ACC112 (cell line): ENCODE measurements around the gene COX15.

ENCODE experiments used
- H2AFZ ChIP-seq: fragments of 200-600 bp; sonication (generic); one replicate; pipeline ENCODE4 v1.6.0; 2017; ENCODE audit warnings: antibody characterized with exemption, low read length; ENCODE audit not compliant: unreplicated experiment
- H3K27ac ChIP-seq: fragments of 200-600 bp; sonication (generic); 2 replicates; pipeline ENCODE4 v1.5.1; 2014; ENCODE audit warnings: low read depth, mild to moderate bottlenecking, antibody characterized with exemption, low read length, moderate library complexity
- H3K27me3 ChIP-seq: fragments of 200-600 bp; sonication (generic); 2 replicates; pipeline ENCODE4 v1.6.1; 2014; ENCODE audit warnings: mild to moderate bottlenecking, antibody characterized with exemption, low read length, moderate library complexity, mixed read lengths; ENCODE audit not compliant: insufficient read depth
- H3K36me3 ChIP-seq: fragments of 200-600 bp; sonication (generic); 2 replicates; pipeline ENCODE4 v1.6.1; 2016; ENCODE audit warnings: mild to moderate bottlenecking, antibody characterized with exemption, low read length, moderate library complexity, mixed read lengths; ENCODE audit not compliant: insufficient read depth
- H3K4me1 ChIP-seq: fragments of 200-600 bp; sonication (generic); one replicate; pipeline ENCODE4 v1.6.1; 2016; ENCODE audit warnings: low read length, mixed read lengths; ENCODE audit not compliant: insufficient read depth, unreplicated experiment, control insufficient read depth
- H3K4me3 ChIP-seq: fragments of 200-600 bp; sonication (generic); 2 replicates; pipeline ENCODE4 v1.5.1; 2014; ENCODE audit warnings: mild to moderate bottlenecking, low read depth, low read length
- H3K79me2 ChIP-seq: fragments of 200-600 bp; sonication (generic); one replicate; pipeline ENCODE4 v1.6.0; 2016; ENCODE audit warnings: low read length; ENCODE audit not compliant: control insufficient read depth, unreplicated experiment, insufficient read depth

The COX15 gene

GRCh38 chr10:99708428-99709012 is 23.4 kb downstream of the COX15 start:
- Histone ChIP-seq H2AFZ (no peak overlapping the region), H3K4me3 (no peak overlapping the region), H3K27me3 (no peaks in the 10 kb centered on the region), H3K4me1 (peaks cover 16% of the 10 kb centered on the region), H3K79me2 (no peaks in the 10 kb centered on the region), H3K36me3 (peaks cover 10% of the 10 kb centered on the region), H3K27ac (peak overlapping the region; percentile 41; the same call in 1 of the 2 replicates)

- Histone ChIP-seq H3K27ac (no peak overlapping the region), H3K4me3 (no peak overlapping the region), H3K79me2 (no peaks in the 10 kb centered on the region), H3K27me3 (no peaks in the 10 kb centered on the region), H2AFZ (no peak overlapping the region), H3K36me3 (peaks cover 49% of the 10 kb centered on the region), H3K4me1 (no peaks in the 10 kb centered on the region)
Observed at GRCh38 chr10:99700649-99701048, 31.3 kb downstream of the COX15 start.

- H3K27me3 ChIP-seq = no peaks in the 10 kb centered on the region
- no peak overlapping the region for H3K4me3 ChIP-seq
- H3K79me2 ChIP-seq = no peaks in the 10 kb centered on the region
- no peak overlapping the region for H2AFZ ChIP-seq
- no peaks in the 10 kb centered on the region for H3K4me1 ChIP-seq
- H3K27ac ChIP-seq = no peak overlapping the region
- H3K36me3 ChIP-seq = peaks cover 49% of the 10 kb centered on the region
Observed at GRCh38 chr10:99698504-99699080, 33.3 kb downstream of the COX15 start.

GRCh38 chr10:99695761-99696160 is 36.2 kb downstream of the COX15 start:
- no peak overlapping the region for H2AFZ ChIP-seq
- no peak overlapping the region for H3K4me3 ChIP-seq
- H3K4me1 ChIP-seq = no peaks in the 10 kb centered on the region
- H3K27ac ChIP-seq = no peak overlapping the region
- H3K36me3 ChIP-seq = peaks cover 47% of the 10 kb centered on the region
- H3K79me2 ChIP-seq = no peaks in the 10 kb centered on the region
- H3K27me3 ChIP-seq = no peaks in the 10 kb centered on the region

- H3K27ac ChIP-seq = peak overlapping the region; percentile 49
Observed at GRCh38 chr10:99693933-99694583, 37.9 kb downstream of the COX15 start.

GRCh38 chr10:99689461-99689860 is 42.5 kb downstream of the COX15 start:
- peaks cover 20% of the 10 kb centered on the region; the same call in 1 of the 2 replicates for H3K36me3 ChIP-seq
- H3K27me3 ChIP-seq = no peaks in the 10 kb centered on the region
- no peak overlapping the region for H2AFZ ChIP-seq
- no peak overlapping the region for H3K4me3 ChIP-seq
- H3K27ac ChIP-seq = no peak overlapping the region
- no peaks in the 10 kb centered on the region for H3K79me2 ChIP-seq
- peaks cover 8% of the 10 kb centered on the region for H3K4me1 ChIP-seq

More at GRCh38 chr10:99693933-99694583, 37.9 kb downstream of the COX15 start:
- Histone ChIP-seq H3K36me3 (peaks cover 42% of the 10 kb centered on the region), H3K4me1 (peaks cover 7% of the 10 kb centered on the region), H3K79me2 (no peaks in the 10 kb centered on the region), H3K4me3 (no peak overlapping the region), H3K27me3 (no peaks in the 10 kb centered on the region), H2AFZ (no peak overlapping the region)

- Histone ChIP-seq H3K79me2 (no peaks in the 10 kb centered on the region), H3K27me3 (no peaks in the 10 kb centered on the region), H3K4me1 (peaks cover 18% of the 10 kb centered on the region), H3K36me3 (peaks cover 14% of the 10 kb centered on the region), H3K27ac (no peak overlapping the region), H2AFZ (no peak overlapping the region), H3K4me3 (no peak overlapping the region)
Observed at GRCh38 chr10:99685597-99685967, 46.3 kb downstream of the COX15 start.

GRCh38 chr10:99682752-99683151 is 49.2 kb downstream of the COX15 start:
- Histone ChIP-seq H2AFZ (no peak overlapping the region), H3K4me1 (peaks cover 10% of the 10 kb centered on the region), H3K79me2 (no peaks in the 10 kb centered on the region), H3K27me3 (no peaks in the 10 kb centered on the region), H3K27ac (no peak overlapping the region), H3K4me3 (no peak overlapping the region), H3K36me3 (peaks cover 13% of the 10 kb centered on the region)
